ENCODE data around the gene EIF4H.

- no peak for TF ChIP-seq CTCF (IDR thresholded peaks at IDR 0.05)
- TF ChIP-seq EZH2 (IDR thresholded peaks at IDR 0.05; ENCODE audit: borderline replicate concordance, insufficient read depth, low read depth, low read length, poor library complexity, severe bottlenecking): no peak
These were observed 7.7 kb downstream of the EIF4H start for GRCh38 chr7:74181821-74182220.

Measured in B cell (primary cell).